Large intestine (tissue), 3 donors: ENCODE data around the gene UBE2B. TPM values are rescaled to one million over a fixed set of nuclear protein-coding genes. Genes with fewer than 3 reads are reported as not detected.
"Not testable (repeated sequence)": the region's sequence is repeated elsewhere in the genome, so short reads cannot be mapped to it uniquely, and the experiment has no call there.

Experiments
- DNase-seq, 2 donors: peaks; one replicate each; pipeline versions ENCODE4 v3.0.0 to v3.0.0-alpha.2; 2013
- H3K27ac ChIP-seq: one replicate; pipeline ENCODE4 v1.5.1; 2013; ENCODE audit warnings: low read length
- H3K27me3 ChIP-seq: 2 replicates; pipeline ENCODE4 v1.6.1; 2013; ENCODE audit warnings: low read length; ENCODE audit not compliant: control insufficient read depth, insufficient read depth
- H3K36me3 ChIP-seq: 2 replicates; pipeline ENCODE4 v1.6.1; 2013; ENCODE audit warnings: low read length; ENCODE audit not compliant: control insufficient read depth, insufficient read depth
- H3K4me1 ChIP-seq: one replicate; pipeline ENCODE4 v1.6.1; 2013; ENCODE audit warnings: low read length; ENCODE audit not compliant: control insufficient read depth, insufficient read depth
- H3K4me3 ChIP-seq: one replicate; pipeline ENCODE4 v1.5.1; 2013; ENCODE audit warnings: low read length
- H3K9me3 ChIP-seq: one replicate; pipeline ENCODE4 v1.6.1; 2013; ENCODE audit warnings: mild to moderate bottlenecking, low read depth, low read length, moderate library complexity; ENCODE audit not compliant: control insufficient read depth
- WGBS: methylation state at CpG from one replicate; pipeline ENCODE4 v1.1.5; 2013; ENCODE audit warnings: low lambda C conversion rate; ENCODE audit not compliant: insufficient coverage; 5-methylcytosine and 5-hydroxymethylcytosine counted together
- polyA plus RNA-seq: library from polyadenylated mRNA; unstranded; fragments of 120-200 nt; gene quantifications from one replicate; pipeline ENCODE4 v1.2.1, GENCODE V29; 2013

Gene UBE2B
- polyA plus RNA-seq, 1 donor, result 130 TPM

DNA sequence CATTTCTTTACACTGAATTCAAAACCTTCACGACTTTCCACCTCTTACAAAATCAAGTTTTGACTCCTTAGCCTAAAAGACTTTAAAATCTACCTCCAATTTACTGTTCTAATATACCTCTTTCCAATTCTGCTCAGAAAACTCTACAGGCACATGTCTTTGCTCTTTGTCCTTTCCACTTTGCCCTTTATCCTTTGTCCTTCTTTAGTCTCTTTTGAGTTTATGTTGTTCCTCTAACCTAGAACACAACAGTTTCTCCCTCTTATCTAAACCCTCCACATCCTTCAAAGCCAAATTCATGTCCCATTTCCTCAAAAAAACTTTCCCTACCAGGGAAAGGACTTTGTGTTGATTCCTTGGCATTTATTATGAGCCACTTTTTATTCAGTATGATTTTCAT lies 5.8 kb upstream of the UBE2B start:
- H3K36me3 ChIP-seq, result no peaks in the 10 kb centered on the region
- 100% methylated on average over 1 of the region's 1 CpG for WGBS
- no peak overlapping the region for H3K4me3 ChIP-seq
- DNase-seq, result no peak
- H3K4me1 ChIP-seq, result peaks cover 6% of the 10 kb centered on the region
- H3K27ac ChIP-seq, result no peak overlapping the region
- H3K27me3 ChIP-seq, result no peaks in the 10 kb centered on the region
- no peaks in the 10 kb centered on the region for H3K9me3 ChIP-seq

- peak overlapping the region; percentile 87 for H3K4me3 ChIP-seq
- H3K4me1 ChIP-seq, result peaks cover 7% of the 10 kb centered on the region
- H3K9me3 ChIP-seq, result no peaks in the 10 kb centered on the region
- no peaks in the 10 kb centered on the region for H3K27me3 ChIP-seq
- DNase-seq, result no peak
- WGBS, result 0% methylated on average over 1 of the region's 5 CpGs
- H3K36me3 ChIP-seq, result peaks cover 4% of the 10 kb centered on the region
- H3K27ac ChIP-seq, result peak overlapping the region; percentile 94
These were observed 978 bp upstream of the UBE2B start for GRCh38 chr5:134370311-134370870.

DNA sequence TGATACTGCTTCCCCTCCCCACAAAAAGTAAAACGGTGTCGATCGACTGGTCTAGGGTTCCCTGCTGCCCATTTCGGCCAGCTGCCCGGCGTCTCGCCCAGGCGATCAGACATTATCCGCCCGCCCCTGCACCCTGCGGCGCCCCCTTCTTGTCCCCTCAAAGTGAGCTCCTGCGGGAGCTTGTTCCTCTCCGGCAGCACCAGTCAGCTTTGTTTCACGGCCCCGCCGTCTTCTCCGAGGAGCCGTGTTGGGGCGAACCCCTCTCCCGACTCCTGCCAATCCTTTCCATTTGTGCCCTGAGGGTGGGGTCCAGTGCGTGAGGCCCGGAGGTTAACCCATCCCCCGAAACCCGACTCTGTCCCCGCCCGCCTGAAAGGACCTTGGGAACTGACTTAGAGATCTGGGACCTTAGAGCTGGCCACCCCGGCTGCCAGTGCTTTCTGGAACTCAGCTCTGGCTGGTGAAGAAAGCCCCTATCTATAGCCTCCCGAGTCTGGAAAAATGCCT lies 518 bp downstream of the UBE2B start:
- Histone ChIP-seq H3K4me1 (peaks cover 7% of the 10 kb centered on the region), H3K9me3 (no peaks in the 10 kb centered on the region), H3K4me3 (peak overlapping the region; percentile 87), H3K36me3 (peaks cover 11% of the 10 kb centered on the region), H3K27ac (peak overlapping the region; percentile 94), H3K27me3 (no peaks in the 10 kb centered on the region)
- WGBS, result no CpG with 5 or more reads among the region's 29 CpGs
- DNase-seq, result peak; percentile 76 to 84

DNA sequence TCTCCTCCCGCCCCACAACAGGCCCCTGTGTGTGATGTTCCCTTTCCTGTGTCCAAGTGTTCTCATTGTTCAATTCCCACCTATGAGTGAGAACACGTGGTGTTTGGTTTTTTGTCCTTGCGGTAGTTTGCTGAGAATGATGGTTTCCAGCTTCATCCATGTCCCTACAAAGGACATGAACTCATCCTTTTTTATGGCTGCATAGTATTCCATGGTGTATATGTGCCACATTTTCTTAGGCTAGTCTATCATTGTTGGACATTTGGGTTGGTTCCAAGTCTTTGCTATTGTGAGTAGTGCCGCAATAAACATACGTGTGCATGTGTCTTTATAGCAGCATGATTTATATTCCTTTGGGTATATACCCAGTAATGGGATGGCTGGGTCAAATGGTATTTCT lies 2.3 kb downstream of the UBE2B start:
- WGBS, result no CpG with 5 or more reads among the region's 5 CpGs
- H3K4me3 ChIP-seq, H3K27ac ChIP-seq, H3K27me3 ChIP-seq, H3K4me1 ChIP-seq, DNase-seq, H3K9me3 ChIP-seq: not testable (repeated sequence)
- peaks cover 24% of the 10 kb centered on the region for H3K36me3 ChIP-seq

DNA sequence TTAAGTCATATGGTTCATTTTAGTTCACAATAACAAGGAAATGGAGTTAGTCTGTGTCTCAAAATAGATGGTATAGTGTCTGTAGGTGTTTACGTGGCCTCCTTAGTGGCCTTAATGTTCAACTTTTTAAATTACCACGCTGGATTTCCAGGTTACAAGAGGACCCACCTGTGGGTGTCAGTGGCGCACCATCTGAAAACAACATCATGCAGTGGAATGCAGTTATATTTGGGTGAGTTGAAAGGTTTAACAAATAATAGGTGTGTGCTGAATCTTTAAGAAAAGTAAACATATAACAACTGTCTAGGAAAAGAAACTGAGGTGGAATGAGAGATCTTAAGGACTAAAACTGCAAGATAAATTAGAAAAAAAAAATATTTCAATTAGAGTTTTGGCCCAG lies 2.9 kb downstream of the UBE2B start:
- Histone ChIP-seq H3K4me3 (no peak overlapping the region), H3K27ac (no peak overlapping the region), H3K27me3 (no peaks in the 10 kb centered on the region), H3K9me3 (no peaks in the 10 kb centered on the region), H3K36me3 (peaks cover 24% of the 10 kb centered on the region), H3K4me1 (peaks cover 7% of the 10 kb centered on the region)
- WGBS, result 90% methylated on average over 2 of the region's 3 CpGs
- no peak for DNase-seq

DNA sequence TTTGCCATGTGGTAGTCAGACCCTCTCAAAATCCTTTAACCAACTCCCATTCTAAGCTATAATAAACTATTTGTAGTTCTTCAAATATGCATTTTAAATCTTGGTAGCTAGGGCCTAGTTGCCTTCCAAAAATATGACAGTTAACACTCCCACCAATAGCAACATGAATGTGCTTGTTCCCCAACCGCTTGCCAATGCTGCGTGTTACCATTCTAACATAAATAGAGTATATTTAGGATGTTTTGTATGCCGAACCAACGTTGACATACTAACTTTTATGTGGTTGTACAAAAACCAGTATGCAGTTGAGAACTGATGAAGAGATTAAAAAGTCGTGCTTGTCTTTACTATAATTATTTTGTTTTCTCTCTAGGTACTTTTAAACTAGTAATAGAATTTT lies 9.0 kb downstream of the UBE2B start:
- 87% methylated on average over 3 of the region's 5 CpGs for WGBS
- no peaks in the 10 kb centered on the region for H3K9me3 ChIP-seq
- H3K36me3 ChIP-seq, result peaks cover 60% of the 10 kb centered on the region
- DNase-seq, result no peak
- no peak overlapping the region for H3K27ac ChIP-seq
- H3K27me3 ChIP-seq, result no peaks in the 10 kb centered on the region
- no peak overlapping the region for H3K4me3 ChIP-seq
- H3K4me1 ChIP-seq, result no peaks in the 10 kb centered on the region

DNA sequence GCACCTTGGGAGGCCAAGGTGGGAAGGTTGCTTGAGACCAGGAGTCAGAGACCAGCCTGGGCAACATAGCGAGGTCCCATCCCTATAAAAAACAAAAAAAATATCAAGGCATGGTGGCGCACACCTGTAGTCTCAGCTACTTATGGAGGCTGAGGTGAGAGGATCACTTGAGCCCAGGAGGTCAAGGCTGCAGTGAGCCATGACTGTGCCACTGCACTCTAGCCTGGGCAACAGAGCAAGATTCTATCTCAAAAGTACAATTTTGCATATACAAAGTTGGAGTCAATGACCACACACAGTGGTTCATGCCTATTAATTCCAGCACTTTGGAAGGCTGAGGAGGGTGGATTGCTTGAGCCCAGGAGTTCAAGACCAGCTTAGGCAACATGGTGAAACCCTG lies 10.8 kb downstream of the UBE2B start:
- H3K9me3 ChIP-seq, H3K4me3 ChIP-seq, H3K4me1 ChIP-seq, DNase-seq, H3K27ac ChIP-seq, H3K27me3 ChIP-seq: not testable (repeated sequence)
- peaks cover 55% of the 10 kb centered on the region for H3K36me3 ChIP-seq
- no CpG with 5 or more reads among the region's 2 CpGs for WGBS

DNA sequence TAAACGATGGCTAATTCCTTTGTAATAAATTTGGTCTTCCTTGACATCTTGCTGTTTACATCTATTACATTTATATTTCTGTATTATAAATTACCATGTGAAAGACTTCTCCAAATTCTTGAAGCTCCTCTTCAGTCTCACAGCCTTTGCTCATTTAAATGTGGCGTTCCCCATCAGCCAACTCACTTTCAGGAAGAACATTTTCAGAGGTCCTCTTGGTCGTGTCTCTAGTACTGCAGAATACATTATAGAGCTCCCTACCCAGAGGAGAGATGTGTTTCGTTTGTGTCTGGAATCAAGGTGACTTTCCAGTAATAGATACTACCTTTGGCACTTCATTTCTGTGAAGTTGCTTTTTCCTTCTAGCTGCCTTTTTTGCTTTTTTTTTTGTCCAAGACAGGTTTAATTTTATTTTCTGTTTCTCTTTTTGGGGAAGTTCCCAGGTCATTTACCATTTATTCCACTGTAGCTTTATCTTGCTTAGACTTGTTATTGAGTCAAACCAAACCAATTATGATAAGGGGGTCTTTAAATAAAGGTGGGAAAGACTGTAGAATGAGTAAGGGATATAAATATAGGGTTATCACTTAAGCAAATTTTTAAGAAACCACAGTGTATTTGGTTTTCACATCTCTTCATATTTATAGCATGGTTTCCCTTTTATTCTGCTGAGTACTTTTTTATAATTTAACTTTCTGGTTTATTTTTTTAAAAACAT lies 12.8 kb downstream of the UBE2B start:
- no peak overlapping the region for H3K27ac ChIP-seq
- H3K27me3 ChIP-seq, result no peaks in the 10 kb centered on the region
- no peaks in the 10 kb centered on the region for H3K9me3 ChIP-seq
- H3K4me3 ChIP-seq, result no peak overlapping the region
- 82% methylated on average over 1 of the region's 4 CpGs for WGBS
- H3K4me1 ChIP-seq, result no peaks in the 10 kb centered on the region
- DNase-seq, result no peak
- peaks cover 56% of the 10 kb centered on the region for H3K36me3 ChIP-seq

GRCh38 chr5:134387443-134387842 lies 16.1 kb downstream of the UBE2B start:
- H3K36me3 ChIP-seq, result peaks cover 48% of the 10 kb centered on the region
- no CpG with 5 or more reads among the region's 1 CpG for WGBS
- H3K4me1 ChIP-seq, result no peaks in the 10 kb centered on the region
- no peak overlapping the region for H3K27ac ChIP-seq
- H3K27me3 ChIP-seq, result no peaks in the 10 kb centered on the region
- DNase-seq, result no peak
- H3K9me3 ChIP-seq, result no peaks in the 10 kb centered on the region
- H3K4me3 ChIP-seq, result no peak overlapping the region

- Histone ChIP-seq H3K4me3 (no peak overlapping the region), H3K9me3 (no peaks in the 10 kb centered on the region), H3K27me3 (no peaks in the 10 kb centered on the region), H3K27ac (no peak overlapping the region), H3K4me1 (peaks cover 7% of the 10 kb centered on the region), H3K36me3 (peaks cover 56% of the 10 kb centered on the region)
- no peak for DNase-seq
- 100% methylated on average over 1 of the region's 2 CpGs for WGBS
These were observed 20.9 kb downstream of the UBE2B start for GRCh38 chr5:134392301-134392700.

DNA sequence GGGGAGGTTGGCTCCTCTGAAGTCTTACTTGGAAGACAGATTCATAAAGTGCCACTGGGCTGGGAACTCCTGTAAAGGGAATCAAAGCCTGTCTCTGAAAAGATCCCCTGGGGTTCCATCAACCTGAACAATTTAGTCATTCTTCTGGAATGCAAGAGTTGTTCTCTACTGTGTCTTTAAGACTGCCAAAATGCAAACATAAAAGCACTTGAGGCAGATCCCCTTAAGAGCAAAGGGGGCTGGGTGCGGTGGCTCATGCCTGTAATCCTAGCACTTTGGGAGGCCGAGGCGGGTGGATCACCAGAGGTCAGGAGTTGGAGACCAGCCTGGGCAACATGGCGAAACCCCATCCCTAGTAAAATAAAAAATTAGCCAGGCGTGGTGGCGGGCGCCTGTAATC lies 23.6 kb downstream of the UBE2B start:
- no peaks in the 10 kb centered on the region for H3K27me3 ChIP-seq
- no peak overlapping the region for H3K27ac ChIP-seq
- no CpG with 5 or more reads among the region's 7 CpGs for WGBS
- no peak overlapping the region for H3K4me3 ChIP-seq
- peaks cover 7% of the 10 kb centered on the region for H3K4me1 ChIP-seq
- no peak for DNase-seq
- H3K9me3 ChIP-seq, result no peaks in the 10 kb centered on the region
- peaks cover 55% of the 10 kb centered on the region for H3K36me3 ChIP-seq
